ENCODE measurements around the gene XAGE1B.
"Not testable (repeated sequence)": the region's sequence is repeated elsewhere in the genome, so short reads cannot be mapped to it uniquely, and the experiment has no call there.

XAGE1B gene

GRCh38 chrX:52542311-52542710 lies 25.4 kb upstream of the XAGE1B start:
- TF ChIP-seq CTCF (IDR thresholded peaks at IDR 0.05; ENCODE audit: low read depth, low read length, missing control alignments): no peak
- in situ Hi-C loops (cut with HindIII; ENCODE audit: low sequenced_read_pairs): no loop called here
- DNase-seq (ENCODE audit: low read depth): no peak
- H3K4me3 ChIP-seq (ENCODE audit: low read depth, low read length): no peak overlapping the region

- H3K4me3 ChIP-seq (ENCODE audit: low read depth, low read length); in situ Hi-C loops (cut with HindIII; ENCODE audit: low sequenced_read_pairs); DNase-seq (ENCODE audit: low read depth): not testable (repeated sequence)
Observed at GRCh38 chrX:52541051-52541450, 24.2 kb upstream of the XAGE1B start.

GRCh38 chrX:52516110-52516986 lies 515 bp downstream of the XAGE1B start:
- H3K4me3 ChIP-seq (ENCODE audit: low read depth, low read length); in situ Hi-C loops (cut with HindIII; ENCODE audit: low sequenced_read_pairs); DNase-seq (ENCODE audit: low read depth): not testable (repeated sequence)

GRCh38 chrX:52511126-52511525 lies 5.7 kb downstream of the XAGE1B start:
- H3K4me3 ChIP-seq (ENCODE audit: low read depth, low read length); in situ Hi-C loops (cut with HindIII; ENCODE audit: low sequenced_read_pairs); DNase-seq (ENCODE audit: low read depth): not testable (repeated sequence)

- TF ChIP-seq CTCF (IDR thresholded peaks at IDR 0.05; ENCODE audit: low read depth, low read length, missing control alignments): no peak
- H3K4me3 ChIP-seq (ENCODE audit: low read depth, low read length): no peak overlapping the region
- in situ Hi-C loops (cut with HindIII; ENCODE audit: low sequenced_read_pairs): no loop called here
- no peak for DNase-seq (ENCODE audit: low read depth)
Observed at GRCh38 chrX:52509916-52510315, 6.9 kb downstream of the XAGE1B start.

- no peak overlapping the region for H3K4me3 ChIP-seq (ENCODE audit: low read depth, low read length)
- DNase-seq (ENCODE audit: low read depth): no peak
Observed at GRCh38 chrX:52507331-52507730, 9.5 kb downstream of the XAGE1B start.

GRCh38 chrX:52504551-52504950 lies 12.3 kb downstream of the XAGE1B start:
- in situ Hi-C loops (cut with HindIII; ENCODE audit: low sequenced_read_pairs): no loop called here
- no peak for DNase-seq (ENCODE audit: low read depth)
- TF ChIP-seq CTCF (IDR thresholded peaks at IDR 0.05; ENCODE audit: low read depth, low read length, missing control alignments): no peak
- H3K4me3 ChIP-seq (ENCODE audit: low read depth, low read length): no peak overlapping the region

More at GRCh38 chrX:52507331-52507730, 9.5 kb downstream of the XAGE1B start:
- TF ChIP-seq CTCF (IDR thresholded peaks at IDR 0.05; ENCODE audit: low read depth, low read length, missing control alignments): no peak
- in situ Hi-C loops (cut with HindIII; ENCODE audit: low sequenced_read_pairs): no loop called here

GRCh38 chrX:52501362-52501761 lies 15.5 kb downstream of the XAGE1B start:
- in situ Hi-C loops (cut with HindIII; ENCODE audit: low sequenced_read_pairs); DNase-seq (ENCODE audit: low read depth); H3K4me3 ChIP-seq (ENCODE audit: low read depth, low read length): not testable (repeated sequence)

GRCh38 chrX:52496419-52496772 lies 20.5 kb downstream of the XAGE1B start:
- in situ Hi-C loops (cut with HindIII; ENCODE audit: low sequenced_read_pairs); DNase-seq (ENCODE audit: low read depth); H3K4me3 ChIP-seq (ENCODE audit: low read depth, low read length): not testable (repeated sequence)

GRCh38 chrX:52495545-52496418 lies 21.1 kb downstream of the XAGE1B start, which contains the start of gene XAGE1A:
XAGE1A (plus strand) TSS chrX:52495808; CDS start chrX:52497362, 1,554 bp downstream.
- DNase-seq (ENCODE audit: low read depth); in situ Hi-C loops (cut with HindIII; ENCODE audit: low sequenced_read_pairs); H3K4me3 ChIP-seq (ENCODE audit: low read depth, low read length): not testable (repeated sequence)

- in situ Hi-C loops (cut with HindIII; ENCODE audit: low sequenced_read_pairs); H3K4me3 ChIP-seq (ENCODE audit: low read depth, low read length); DNase-seq (ENCODE audit: low read depth): not testable (repeated sequence)
Observed at GRCh38 chrX:52471301-52471700, 45.6 kb downstream of the XAGE1B start.

Measured in astrocyte of the cerebellum (primary cell).